Activated naive CD4-positive, alpha-beta T cell treated with anti-CD3 and anti-CD28 coated beads, Interleukin-2, amount 10 ng/mL, durations not matched to agents 7 days and 5 days (primary cell): Measurements from ENCODE around the gene CFAP43.
"Not testable (repeated sequence)": the region's sequence is repeated elsewhere in the genome, so short reads cannot be mapped to it uniquely, and the experiment has no call there.

ENCODE experiments used
- CTCF ChIA-PET: fragments of 350-600 bp; sonication (Branson Sonifier 250); formaldehyde crosslinking; loops from one replicate; lab custom pipeline; 2021; ENCODE audit warnings: antibody characterized with exemption; lab: Charles Lee
- DNase-seq: peaks from one replicate; pipeline ENCODE4 v3.0.0-alpha.2; 2020
- H3K27ac Mint-ChIP-seq: one replicate; pipeline ENCODE4 v1.8.0; 2021; ENCODE audit warnings: mild to moderate bottlenecking, moderate library complexity, mixed read lengths
- H3K27me3 Mint-ChIP-seq: one replicate; pipeline ENCODE4 v1.8.0; 2021; ENCODE audit warnings: mild to moderate bottlenecking, mixed read lengths
- H3K36me3 Mint-ChIP-seq: one replicate; pipeline ENCODE4 v1.8.0; 2021; ENCODE audit warnings: mixed read lengths
- H3K4me1 Mint-ChIP-seq: one replicate; pipeline ENCODE4 v1.8.0; 2021; ENCODE audit warnings: mixed read lengths
- H3K4me3 Mint-ChIP-seq: one replicate; pipeline ENCODE4 v1.8.0; 2021; ENCODE audit warnings: mild to moderate bottlenecking, moderate library complexity, mixed read lengths
- H3K9me3 Mint-ChIP-seq: one replicate; pipeline ENCODE4 v1.8.0; 2021; ENCODE audit warnings: mixed read lengths

CFAP43 gene

DNA sequence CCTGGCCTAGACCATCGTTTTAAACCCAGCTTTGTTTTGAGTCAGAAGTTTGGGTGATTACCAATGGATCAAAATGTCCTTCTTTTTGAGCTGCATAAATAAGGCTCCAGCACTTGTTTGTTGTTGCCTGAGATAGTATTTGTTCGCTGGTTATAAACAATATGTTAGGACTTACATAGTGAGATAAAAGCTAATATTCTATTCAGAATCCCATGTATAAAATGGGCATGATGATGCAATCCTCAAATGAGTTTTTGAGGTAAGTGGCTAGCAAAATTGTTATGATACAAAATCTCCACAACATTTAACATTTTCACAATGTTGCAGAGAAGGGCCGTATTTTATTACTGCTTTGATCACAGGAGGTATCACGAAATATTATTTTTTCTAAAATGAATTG, 48.5 kb downstream of the CFAP43 start:
- DNase-seq: no peak
- CTCF ChIA-PET: no interaction called here
- H3K4me3 Mint-ChIP-seq: no peak overlapping the region
- H3K9me3 Mint-ChIP-seq: no peaks in the 10 kb centered on the region
- peaks cover 8% of the 10 kb centered on the region for H3K27me3 Mint-ChIP-seq
- no peaks in the 10 kb centered on the region for H3K36me3 Mint-ChIP-seq
- no peaks in the 10 kb centered on the region for H3K4me1 Mint-ChIP-seq
- no peak overlapping the region for H3K27ac Mint-ChIP-seq

DNA sequence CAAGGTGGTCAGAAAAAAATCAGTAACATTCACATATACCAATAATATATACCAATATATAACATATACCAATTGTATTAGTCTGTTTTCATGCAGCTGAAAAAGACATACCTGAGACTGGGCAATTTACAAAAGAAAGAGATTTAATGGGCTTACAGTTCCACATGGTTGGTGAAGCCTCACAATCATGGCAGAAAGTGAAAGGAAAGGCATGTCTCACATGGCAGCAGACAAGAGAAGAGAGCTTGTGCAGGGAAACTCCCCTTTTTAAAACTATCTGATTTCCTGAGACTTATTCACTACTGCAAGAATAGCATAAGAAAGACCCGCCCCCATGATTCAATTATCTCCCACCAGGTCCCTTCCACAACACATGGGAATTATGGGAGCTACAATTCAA, 58.0 kb downstream of the CFAP43 start:
- H3K36me3 Mint-ChIP-seq, H3K4me3 Mint-ChIP-seq, H3K27ac Mint-ChIP-seq, DNase-seq, H3K9me3 Mint-ChIP-seq, CTCF ChIA-PET: not testable (repeated sequence)
- Mint-ChIP-seq H3K4me1 (peaks cover 12% of the 10 kb centered on the region), H3K27me3 (peaks cover 18% of the 10 kb centered on the region)

DNA sequence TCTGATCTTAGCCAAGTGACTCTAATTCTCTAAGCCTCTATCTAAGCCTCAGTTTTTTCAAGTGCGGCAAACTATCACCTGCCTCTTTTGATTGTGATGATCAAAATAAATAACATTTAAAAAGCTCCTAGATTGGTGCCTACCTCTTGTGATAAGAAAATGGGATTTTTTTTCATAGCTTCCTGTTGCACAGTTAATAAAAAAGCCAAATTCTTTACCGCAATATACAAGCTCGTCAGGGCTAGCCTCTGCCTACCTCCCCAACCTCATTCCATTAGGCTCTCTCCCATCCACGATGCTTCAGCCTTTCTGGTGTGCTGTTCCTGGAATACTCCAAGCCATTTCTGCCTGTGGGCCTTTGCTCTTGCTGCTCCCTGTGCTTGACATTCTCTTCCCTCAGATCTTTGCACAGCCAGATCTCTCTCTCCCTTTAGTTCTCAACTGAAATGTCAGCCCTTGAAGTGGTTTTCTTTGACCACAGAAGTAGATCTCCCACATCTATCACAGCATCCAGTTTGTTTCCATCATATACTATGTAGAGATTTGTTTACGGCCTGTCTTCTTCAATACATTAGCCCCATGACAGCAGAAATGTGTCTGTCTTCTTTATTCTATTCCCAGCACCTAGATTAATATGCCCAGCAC, 61.4 kb downstream of the CFAP43 start:
- H3K9me3 Mint-ChIP-seq: peaks cover 9% of the 10 kb centered on the region
- H3K4me3 Mint-ChIP-seq: no peak overlapping the region
- no peaks in the 10 kb centered on the region for H3K36me3 Mint-ChIP-seq
- H3K4me1 Mint-ChIP-seq: peaks cover 12% of the 10 kb centered on the region
- peaks cover 28% of the 10 kb centered on the region for H3K27me3 Mint-ChIP-seq
- peak; percentile 21 for DNase-seq
- CTCF ChIA-PET: no interaction called here
- H3K27ac Mint-ChIP-seq: peak overlapping the region; percentile 8

DNA sequence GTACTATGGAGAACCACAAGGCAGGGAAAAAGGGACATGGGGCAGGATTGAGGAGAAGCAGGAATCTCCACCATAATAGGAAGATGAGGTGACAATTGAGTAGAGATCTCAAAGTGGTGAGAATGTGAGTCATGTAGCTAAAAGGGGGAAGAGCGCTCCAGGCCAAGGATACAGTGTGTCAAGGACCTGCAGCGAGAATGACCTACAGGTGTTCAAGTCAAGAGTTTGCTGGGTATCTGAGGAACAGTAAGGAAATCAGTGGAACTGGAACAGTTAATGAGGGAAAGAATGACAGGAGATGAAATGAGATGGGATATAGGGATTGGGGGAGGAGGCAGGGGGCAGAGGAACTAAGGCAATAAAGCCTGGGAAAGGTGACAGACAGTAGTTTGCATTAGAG, 76.6 kb downstream of the CFAP43 start:
- DNase-seq: no peak
- CTCF ChIA-PET: no interaction called here
- peaks cover 28% of the 10 kb centered on the region for H3K27me3 Mint-ChIP-seq
- peaks cover 17% of the 10 kb centered on the region for H3K9me3 Mint-ChIP-seq
- H3K27ac Mint-ChIP-seq: no peak overlapping the region
- no peaks in the 10 kb centered on the region for H3K36me3 Mint-ChIP-seq
- H3K4me3 Mint-ChIP-seq: no peak overlapping the region
- H3K4me1 Mint-ChIP-seq: no peaks in the 10 kb centered on the region

DNA sequence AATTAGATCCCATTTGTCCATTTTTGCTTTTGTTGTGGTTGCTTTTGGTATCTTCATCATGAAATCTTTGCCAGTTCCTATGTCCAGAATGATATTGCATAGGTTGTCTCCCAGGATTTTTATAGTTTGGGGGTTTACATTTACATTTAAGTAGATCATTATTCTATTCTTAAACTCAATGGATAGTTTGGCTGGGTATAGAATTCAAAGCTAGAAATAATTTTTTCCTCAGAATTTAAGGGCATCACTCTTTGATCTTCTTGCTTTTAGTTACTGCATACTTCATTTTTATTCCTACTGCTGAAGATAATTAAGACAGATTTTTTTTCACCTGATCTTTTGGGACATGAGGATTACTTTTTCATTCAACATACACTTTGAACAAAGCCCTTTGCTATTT, 80.4 kb downstream of the CFAP43 start:
- H3K9me3 Mint-ChIP-seq: peaks cover 17% of the 10 kb centered on the region
- H3K4me3 Mint-ChIP-seq: no peak overlapping the region
- H3K4me1 Mint-ChIP-seq: no peaks in the 10 kb centered on the region
- H3K27me3 Mint-ChIP-seq: peaks cover 33% of the 10 kb centered on the region
- H3K27ac Mint-ChIP-seq: no peak overlapping the region
- CTCF ChIA-PET: no interaction called here
- H3K36me3 Mint-ChIP-seq: no peaks in the 10 kb centered on the region
- no peak for DNase-seq

DNA sequence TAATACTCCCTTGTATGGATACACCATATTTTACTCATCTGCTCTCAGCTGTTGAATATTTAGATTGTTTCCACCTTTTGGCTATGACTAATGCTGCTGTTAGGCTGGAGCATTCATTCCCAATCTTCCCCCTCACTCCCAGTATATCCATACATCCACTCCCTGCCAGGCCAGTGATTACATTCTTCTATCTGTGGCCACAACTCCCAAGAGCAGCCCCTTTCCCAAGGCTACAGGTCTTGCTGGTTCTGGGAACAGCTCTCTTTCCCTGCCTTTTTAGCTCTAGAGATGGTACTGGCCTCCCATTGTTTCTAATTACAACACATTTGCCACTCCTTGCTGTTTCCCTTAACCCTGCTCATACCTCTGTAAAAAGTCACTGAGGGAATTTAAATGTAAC, 82.0 kb downstream of the CFAP43 start:
- H3K27ac Mint-ChIP-seq: no peak overlapping the region
- no peak for DNase-seq
- CTCF ChIA-PET: interaction anchor here (0.6 kb wide), 1 partner anchor 11 kb away, joined by 3 read pairs; no protein-coding TSS in a partner anchor
- no peaks in the 10 kb centered on the region for H3K4me1 Mint-ChIP-seq
- peaks cover 17% of the 10 kb centered on the region for H3K9me3 Mint-ChIP-seq
- H3K36me3 Mint-ChIP-seq: no peaks in the 10 kb centered on the region
- H3K4me3 Mint-ChIP-seq: no peak overlapping the region
- peaks cover 32% of the 10 kb centered on the region for H3K27me3 Mint-ChIP-seq

DNA sequence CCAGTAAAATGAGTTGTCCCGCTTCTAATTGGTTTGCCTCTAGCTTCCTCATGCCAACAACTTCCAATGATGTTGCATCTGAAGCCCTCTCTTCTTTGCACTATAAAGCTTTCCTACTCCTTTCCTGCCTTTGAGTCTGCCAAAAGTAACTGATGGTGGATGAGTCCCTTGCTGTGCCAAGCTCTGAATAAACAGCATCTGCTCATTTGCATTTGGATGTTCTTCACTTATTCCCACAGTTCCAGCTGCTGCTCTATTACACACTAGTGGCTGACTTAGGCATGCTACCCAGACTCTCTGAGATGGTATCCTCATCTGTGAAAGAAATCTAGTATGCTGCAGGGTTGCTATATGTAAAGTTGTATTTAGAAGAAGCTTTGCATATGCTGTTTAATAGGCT, 85.3 kb downstream of the CFAP43 start:
- Mint-ChIP-seq H3K27ac (no peak overlapping the region), H3K4me1 (no peaks in the 10 kb centered on the region), H3K27me3 (peaks cover 34% of the 10 kb centered on the region), H3K36me3 (no peaks in the 10 kb centered on the region), H3K9me3 (peaks cover 9% of the 10 kb centered on the region), H3K4me3 (no peak overlapping the region)
- no peak for DNase-seq
- CTCF ChIA-PET: interaction anchor here (0.6 to 1.3 kb wide), 4 partner anchors 16 to 259 kb away, joined by 3 read pairs; no protein-coding TSS in a partner anchor

DNA sequence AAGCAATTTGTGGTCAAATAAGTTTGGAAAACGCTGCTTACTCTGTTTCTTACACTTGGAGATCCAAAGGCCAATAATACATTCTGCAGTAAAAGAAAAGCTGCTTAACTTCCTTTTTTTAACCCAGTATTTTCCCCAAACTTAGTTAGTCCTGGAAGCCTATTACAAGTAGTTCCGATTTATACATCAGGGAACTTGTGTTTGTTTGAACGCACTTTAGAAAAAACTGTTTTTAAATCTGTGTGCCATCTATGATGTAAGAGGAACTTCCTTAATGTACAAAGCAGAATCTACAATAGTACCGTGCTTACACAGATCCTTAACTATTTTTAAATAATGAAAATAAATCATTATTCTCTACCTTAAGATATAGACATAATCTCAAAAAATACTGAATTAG, 87.2 kb downstream of the CFAP43 start:
- peaks cover 36% of the 10 kb centered on the region for H3K27me3 Mint-ChIP-seq
- no peaks in the 10 kb centered on the region for H3K9me3 Mint-ChIP-seq
- no peak for DNase-seq
- no peaks in the 10 kb centered on the region for H3K36me3 Mint-ChIP-seq
- H3K27ac Mint-ChIP-seq: no peak overlapping the region
- H3K4me3 Mint-ChIP-seq: no peak overlapping the region
- CTCF ChIA-PET: no interaction called here
- no peaks in the 10 kb centered on the region for H3K4me1 Mint-ChIP-seq

DNA sequence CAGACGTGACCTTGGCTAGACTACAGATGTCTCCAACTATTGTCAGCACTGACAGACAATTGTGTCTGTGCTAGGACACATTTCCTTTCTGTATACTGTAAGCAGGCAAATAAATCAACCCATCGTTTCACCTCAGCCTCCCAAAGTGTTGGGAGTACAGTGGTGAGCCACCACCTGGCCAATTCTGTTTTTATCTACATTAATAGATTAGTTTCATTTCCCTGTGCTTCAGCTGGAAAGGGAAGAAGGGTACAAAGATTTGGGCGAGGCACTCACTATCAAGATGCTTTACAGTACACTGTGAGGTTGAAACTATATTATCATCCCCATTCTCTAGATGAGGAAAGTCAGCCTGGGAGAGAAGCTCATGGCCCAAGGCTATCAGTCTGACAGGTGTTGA, 88.3 kb downstream of the CFAP43 start:
- CTCF ChIA-PET: interaction anchor here (1.0 kb wide), 1 partner anchor 431 kb away, joined by 3 read pairs; no protein-coding TSS in a partner anchor
- no peak for DNase-seq
- H3K36me3 Mint-ChIP-seq: no peaks in the 10 kb centered on the region
- no peaks in the 10 kb centered on the region for H3K9me3 Mint-ChIP-seq
- H3K4me1 Mint-ChIP-seq: no peaks in the 10 kb centered on the region
- H3K4me3 Mint-ChIP-seq: no peak overlapping the region
- H3K27me3 Mint-ChIP-seq: peaks cover 32% of the 10 kb centered on the region
- no peak overlapping the region for H3K27ac Mint-ChIP-seq

DNA sequence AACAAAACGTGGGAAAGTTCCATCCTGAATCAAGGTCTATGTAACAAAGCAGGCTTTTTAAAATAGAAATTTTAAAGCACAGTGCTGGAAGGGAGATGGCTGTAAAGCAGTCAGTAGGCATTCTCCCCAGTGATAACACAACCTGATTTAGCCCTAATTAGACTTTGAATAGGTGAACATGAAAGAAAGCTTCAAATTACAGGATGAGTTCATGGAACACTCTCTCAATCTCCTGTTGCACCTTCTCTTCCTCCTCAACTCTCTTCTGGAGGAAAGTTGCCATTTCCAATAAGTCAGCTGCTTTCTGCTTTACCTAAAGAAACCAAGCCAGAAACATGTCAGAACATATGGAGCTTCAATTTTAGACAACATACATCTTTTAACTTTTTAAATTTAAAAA, 90.1 kb downstream of the CFAP43 start:
- H3K9me3 Mint-ChIP-seq: no peaks in the 10 kb centered on the region
- H3K27ac Mint-ChIP-seq: no peak overlapping the region
- DNase-seq: no peak
- H3K27me3 Mint-ChIP-seq: peaks cover 32% of the 10 kb centered on the region
- no peaks in the 10 kb centered on the region for H3K4me1 Mint-ChIP-seq
- no peaks in the 10 kb centered on the region for H3K36me3 Mint-ChIP-seq
- CTCF ChIA-PET: no interaction called here
- H3K4me3 Mint-ChIP-seq: no peak overlapping the region

DNA sequence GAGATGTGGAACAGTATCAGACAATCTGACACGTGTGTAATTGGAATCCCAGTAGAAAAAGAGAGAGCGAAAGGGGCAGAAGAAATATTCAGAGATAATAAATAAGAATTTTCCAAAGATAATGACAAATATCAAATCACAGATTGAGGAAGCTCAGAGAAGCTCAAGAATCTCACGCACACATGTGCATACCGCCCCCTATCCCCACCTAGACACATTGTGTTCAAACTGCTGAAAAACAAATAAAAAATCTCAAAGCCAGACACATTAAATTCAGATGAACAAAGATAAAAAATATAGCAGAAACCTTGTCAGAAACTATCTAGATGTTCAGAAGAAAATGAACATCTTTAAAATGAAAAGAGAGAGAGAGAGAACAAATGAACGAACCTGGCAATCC, 92.9 kb downstream of the CFAP43 start:
- Mint-ChIP-seq H3K27me3 (peaks cover 20% of the 10 kb centered on the region), H3K4me3 (no peak overlapping the region), H3K36me3 (no peaks in the 10 kb centered on the region), H3K27ac (no peak overlapping the region), H3K4me1 (no peaks in the 10 kb centered on the region), H3K9me3 (no peaks in the 10 kb centered on the region)
- no peak for DNase-seq
- CTCF ChIA-PET: interaction anchor here (0.5 to 2.3 kb wide), 4 partner anchors 9 to 251 kb away, joined by 3 to 9 read pairs (median 3); no protein-coding TSS in a partner anchor

DNA sequence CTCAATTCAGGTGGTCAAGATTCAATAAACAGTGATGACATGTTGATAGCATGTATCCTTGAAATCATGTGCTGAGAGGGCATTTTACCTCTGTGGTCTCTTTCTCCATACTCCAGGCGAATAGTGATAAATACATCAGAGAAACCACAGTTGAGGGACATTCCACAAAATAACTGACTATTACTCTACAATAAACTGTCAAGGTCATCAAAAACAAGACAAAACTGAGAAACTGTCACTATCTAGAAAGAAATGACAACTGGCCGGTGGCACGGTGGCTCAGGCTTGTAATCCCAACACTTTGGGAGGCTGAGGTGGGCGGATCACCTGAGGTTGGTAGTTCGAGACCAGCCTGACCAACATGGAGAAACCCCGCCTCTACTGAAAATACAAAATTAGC, 94.0 kb downstream of the CFAP43 start:
- Mint-ChIP-seq H3K9me3 (no peaks in the 10 kb centered on the region), H3K36me3 (no peaks in the 10 kb centered on the region), H3K4me1 (no peaks in the 10 kb centered on the region), H3K27me3 (peaks cover 23% of the 10 kb centered on the region), H3K4me3 (no peak overlapping the region), H3K27ac (no peak overlapping the region)
- no peak for DNase-seq
- CTCF ChIA-PET: no interaction called here

DNA sequence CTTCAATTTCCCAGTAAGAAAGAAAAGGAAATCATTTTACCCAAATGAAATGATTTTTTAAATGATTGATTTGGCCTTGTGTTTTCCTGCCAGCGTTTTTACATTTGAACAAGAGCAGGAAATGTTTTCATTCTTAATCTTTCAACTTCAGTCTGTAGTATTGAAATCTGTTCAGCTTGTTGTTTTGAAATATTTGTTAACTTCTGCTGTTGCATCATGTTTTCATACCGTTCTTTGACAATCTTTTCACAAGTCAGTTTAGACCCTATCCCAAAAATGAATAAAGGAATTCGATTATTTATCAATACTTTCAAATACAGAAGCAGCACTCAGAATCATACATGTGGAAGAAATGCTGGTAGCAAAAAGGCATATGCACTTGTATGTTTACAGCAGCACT, 102.1 kb downstream of the CFAP43 start:
- no peak overlapping the region for H3K4me3 Mint-ChIP-seq
- peaks cover 19% of the 10 kb centered on the region for H3K27me3 Mint-ChIP-seq
- no peak for DNase-seq
- H3K27ac Mint-ChIP-seq: no peak overlapping the region
- H3K36me3 Mint-ChIP-seq: peaks cover 19% of the 10 kb centered on the region
- CTCF ChIA-PET: interaction anchor here (1.1 kb wide), 2 partner anchors 9 to 17 kb away, joined by 3 read pairs; no protein-coding TSS in a partner anchor
- no peaks in the 10 kb centered on the region for H3K9me3 Mint-ChIP-seq
- H3K4me1 Mint-ChIP-seq: peaks cover 4% of the 10 kb centered on the region

DNA sequence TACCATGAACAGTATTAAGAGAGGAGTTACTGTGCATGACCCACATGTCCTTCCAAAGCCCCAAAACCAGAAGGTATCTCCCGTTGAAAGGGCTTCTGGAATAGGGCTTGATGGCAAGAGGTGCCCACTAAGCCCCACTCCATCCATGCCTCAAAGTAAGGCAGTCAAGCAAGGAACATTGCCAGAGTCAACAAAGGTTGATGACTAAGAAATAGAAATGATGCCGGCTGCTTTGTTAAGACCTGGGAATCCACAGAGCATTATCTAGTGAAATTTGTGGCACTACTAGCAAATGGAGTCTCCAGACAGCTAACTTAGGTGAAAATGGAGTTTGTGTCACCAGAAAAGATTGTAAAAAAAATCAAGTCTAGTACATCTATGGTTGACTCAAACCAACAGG, 104.0 kb downstream of the CFAP43 start:
- peaks cover 24% of the 10 kb centered on the region for H3K36me3 Mint-ChIP-seq
- peaks cover 14% of the 10 kb centered on the region for H3K4me1 Mint-ChIP-seq
- peaks cover 8% of the 10 kb centered on the region for H3K27me3 Mint-ChIP-seq
- CTCF ChIA-PET: no interaction called here
- no peak overlapping the region for H3K27ac Mint-ChIP-seq
- H3K4me3 Mint-ChIP-seq: no peak overlapping the region
- DNase-seq: no peak
- H3K9me3 Mint-ChIP-seq: no peaks in the 10 kb centered on the region

DNA sequence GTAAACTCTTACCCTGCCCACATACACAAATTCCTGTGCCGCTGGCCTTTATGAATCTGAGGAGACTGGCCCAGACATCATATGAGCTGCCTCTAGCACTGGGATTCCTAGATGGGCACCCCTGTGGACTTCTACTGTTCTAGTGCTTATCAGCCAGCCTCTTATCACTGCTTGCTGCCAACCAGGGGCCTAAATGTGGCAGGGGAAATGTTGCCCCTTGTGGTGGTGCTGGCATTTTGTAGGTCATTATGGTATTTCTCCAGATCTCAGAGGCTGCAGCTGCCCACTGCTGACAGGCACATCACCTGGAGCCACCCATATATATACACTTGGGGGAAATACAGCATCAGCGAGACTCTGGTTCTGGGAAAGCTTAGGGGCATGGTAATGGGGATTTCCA, 104.8 kb downstream of the CFAP43 start:
- no peak for DNase-seq
- Mint-ChIP-seq H3K9me3 (no peaks in the 10 kb centered on the region), H3K27me3 (peaks cover 3% of the 10 kb centered on the region), H3K4me1 (peaks cover 20% of the 10 kb centered on the region), H3K36me3 (peaks cover 24% of the 10 kb centered on the region), H3K4me3 (no peak overlapping the region), H3K27ac (no peak overlapping the region)
- CTCF ChIA-PET: interaction anchor here (0.7 to 8.4 kb wide), 2 partner anchors 11 to 240 kb away, joined by 4 to 76 read pairs; no protein-coding TSS in a partner anchor
